GM20431 (cell line): ENCODE results near the gene GHR.
"Not testable (repeated sequence)": the region's sequence is repeated elsewhere in the genome, so short reads cannot be mapped to it uniquely, and the experiment has no call there.

Source experiments
- in situ Hi-C: fragments of 300-500 bp; cut with MseI, MboI; formaldehyde crosslinking; loops from one replicate; pipeline ENCODE4 v1.15.0; 2020; ENCODE audit warnings: low sequenced_read_pairs; ENCODE audit not compliant: unreplicated experiment

GHR gene

DNA sequence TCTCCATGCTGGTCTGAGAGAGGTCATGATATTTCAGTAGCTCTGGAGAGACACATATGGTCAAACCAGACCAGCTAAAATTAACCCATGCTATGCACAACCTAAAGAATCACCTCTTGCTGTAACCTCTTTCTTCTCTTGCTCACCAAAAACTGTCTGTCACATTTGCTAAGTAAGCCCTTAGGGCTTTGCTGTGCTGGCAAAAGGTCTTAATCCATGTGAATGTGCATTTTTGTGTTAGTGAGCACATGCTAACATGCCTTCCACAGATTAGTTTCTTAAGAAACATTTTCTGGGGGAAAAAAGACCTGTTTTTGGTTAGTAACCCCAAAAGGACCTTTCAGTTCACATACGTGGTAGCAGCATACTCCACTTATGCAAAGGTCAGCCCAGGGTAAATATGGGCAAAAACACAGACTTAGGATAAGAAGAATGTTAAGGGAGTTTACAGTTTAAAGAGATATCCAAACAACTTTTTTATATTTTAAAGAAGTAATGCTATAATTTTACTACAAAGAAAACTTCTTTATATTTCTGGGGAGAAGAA is 209.2 kb downstream of the GHR start:
- in situ Hi-C loops: no loop called here

DNA sequence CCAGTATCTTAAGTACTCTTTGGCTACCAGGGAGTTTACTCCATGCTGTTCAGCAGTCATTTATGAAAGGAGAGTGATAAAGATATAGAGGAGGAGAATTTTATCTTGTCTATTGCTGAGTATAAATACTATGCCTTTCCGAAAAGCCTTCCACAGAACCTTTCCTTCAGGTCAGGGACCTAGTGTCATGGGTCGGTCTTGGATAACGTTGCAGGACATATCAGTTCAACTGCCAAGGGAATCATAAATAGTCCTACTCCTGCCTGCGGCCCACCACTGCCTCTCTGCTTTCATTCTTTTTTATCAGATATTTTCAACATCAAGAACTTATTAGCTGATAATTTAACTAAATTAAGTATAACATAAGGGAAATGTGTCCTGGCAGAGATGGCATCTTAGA is 211.3 kb downstream of the GHR start:
- in situ Hi-C loops: no loop called here

DNA sequence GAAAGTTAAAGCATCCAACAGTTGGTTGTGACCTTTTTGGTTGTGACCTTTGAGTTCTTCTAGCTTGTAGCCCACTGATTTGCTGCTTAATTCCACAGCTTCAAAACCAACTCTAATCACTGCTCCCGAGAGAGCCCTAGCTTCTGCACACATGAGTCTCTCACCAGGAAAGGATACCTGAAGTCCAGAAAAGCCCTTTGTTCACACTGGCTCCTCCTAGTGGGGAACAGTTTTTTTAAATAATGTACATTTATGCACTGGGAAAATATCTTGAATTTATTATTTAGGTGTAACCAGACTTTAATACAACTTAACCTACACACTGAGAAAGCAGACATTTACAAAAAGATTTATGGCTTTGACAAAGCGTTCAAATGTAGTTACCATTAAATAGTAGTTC is 213.2 kb downstream of the GHR start:
- in situ Hi-C loops: no loop called here

DNA sequence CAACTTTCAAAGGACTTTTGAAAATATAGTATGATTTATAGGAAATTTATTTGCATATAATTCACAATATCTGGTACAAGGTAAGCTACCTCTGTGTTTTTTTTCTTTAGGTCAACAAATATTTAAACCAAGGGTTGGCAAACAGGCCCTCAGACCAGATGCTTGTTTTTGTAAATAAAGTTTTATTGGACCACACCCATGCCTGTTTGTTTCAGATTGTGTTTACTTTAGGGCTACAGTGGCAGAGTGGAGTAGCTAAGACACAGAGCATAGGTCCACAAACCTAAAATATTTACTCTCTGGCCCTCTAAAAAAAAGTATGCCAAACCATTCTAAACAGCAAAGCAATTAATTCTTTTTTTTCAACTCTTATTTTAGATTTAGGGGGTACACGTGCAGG is 213.7 kb downstream of the GHR start:
- in situ Hi-C loops: no loop called here

DNA sequence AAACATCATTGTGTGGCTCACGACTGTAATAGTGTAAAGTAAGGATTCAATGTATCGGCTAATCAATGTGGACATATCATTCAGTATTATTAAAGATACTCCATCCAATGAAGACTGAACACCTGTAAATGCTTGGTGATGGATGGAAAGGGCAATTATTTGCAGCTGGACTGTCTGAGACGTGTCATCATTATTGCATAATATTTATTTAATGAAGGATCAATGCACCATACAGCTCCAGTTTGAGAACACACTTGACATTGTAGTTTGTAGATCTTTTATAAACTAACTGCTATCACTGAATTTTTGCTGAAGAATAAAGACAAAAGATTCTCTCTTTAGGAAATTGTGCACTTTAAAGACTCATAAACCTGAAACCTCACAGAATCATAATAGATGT is 215.7 kb downstream of the GHR start:
- in situ Hi-C loops: no loop called here

DNA sequence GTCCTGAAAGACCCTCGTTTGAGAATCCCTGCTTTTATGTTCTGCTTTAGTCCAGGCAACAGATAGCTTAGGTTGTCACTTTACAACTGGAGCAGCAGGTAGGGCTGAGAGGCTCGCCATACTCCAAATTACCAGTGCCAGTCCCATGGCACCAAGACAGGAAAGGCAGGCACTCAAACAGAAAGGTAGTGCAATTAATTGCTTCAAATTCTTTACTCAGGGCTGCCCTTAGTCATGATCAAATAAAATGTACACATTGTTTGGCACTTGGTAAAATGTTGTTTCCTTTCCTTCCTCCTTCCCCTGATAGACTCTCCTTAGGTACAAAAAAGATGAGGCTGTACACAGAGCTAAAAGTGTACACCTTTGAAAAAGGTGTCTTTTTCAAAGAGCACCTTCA is 217.6 kb downstream of the GHR start:
- in situ Hi-C loops: no loop called here

DNA sequence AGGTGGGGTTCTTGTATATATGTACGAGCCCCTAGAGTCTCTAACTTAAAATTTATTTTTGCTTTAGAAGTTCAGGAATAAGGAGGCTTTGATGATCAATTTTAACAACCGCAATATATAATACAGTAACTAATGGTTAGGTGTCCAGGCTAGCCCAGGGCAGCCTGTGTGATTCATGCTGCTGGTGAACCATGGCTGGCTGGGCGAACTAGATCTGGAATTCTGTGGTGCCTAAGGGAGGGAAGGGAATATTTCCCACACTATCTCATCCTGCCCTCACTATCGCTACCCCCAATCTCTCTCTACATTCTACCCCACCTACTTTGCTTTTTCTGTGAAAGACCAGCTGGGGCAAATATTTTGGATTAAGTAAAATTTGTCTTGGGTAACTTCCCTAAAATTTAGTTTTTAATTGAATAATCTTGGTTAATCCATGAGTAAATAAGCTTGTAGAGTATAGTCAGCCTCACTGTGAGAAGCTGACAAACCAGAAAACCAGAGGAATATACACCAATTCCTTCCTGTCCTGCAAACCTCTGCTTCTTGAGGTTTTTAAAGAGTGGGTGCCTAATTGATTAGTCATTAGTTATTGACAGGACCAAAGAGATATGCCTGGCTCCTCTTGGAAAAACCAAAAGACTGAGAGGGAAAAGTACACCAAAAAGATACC is 218.2 kb downstream of the GHR start:
- in situ Hi-C loops: no loop called here

DNA sequence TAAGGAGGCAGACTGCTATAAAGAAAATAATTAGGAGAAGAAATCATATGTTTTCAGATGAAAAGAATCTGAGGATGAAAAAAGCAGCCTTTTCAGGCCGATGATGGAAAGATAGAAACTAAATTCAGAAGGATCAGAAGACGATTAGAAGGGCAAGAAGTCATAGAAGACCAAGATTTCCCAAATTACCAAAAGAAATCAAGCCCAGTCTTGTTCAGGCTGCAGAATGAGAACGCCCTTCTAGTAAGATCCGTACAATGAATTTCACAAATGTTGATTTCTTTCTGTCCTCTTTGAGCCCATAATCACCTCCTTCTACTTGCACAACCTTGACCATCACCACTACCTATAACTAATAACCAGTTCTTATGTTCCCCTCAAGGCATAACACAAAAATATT is 218.8 kb downstream of the GHR start:
- in situ Hi-C loops: no loop called here

DNA sequence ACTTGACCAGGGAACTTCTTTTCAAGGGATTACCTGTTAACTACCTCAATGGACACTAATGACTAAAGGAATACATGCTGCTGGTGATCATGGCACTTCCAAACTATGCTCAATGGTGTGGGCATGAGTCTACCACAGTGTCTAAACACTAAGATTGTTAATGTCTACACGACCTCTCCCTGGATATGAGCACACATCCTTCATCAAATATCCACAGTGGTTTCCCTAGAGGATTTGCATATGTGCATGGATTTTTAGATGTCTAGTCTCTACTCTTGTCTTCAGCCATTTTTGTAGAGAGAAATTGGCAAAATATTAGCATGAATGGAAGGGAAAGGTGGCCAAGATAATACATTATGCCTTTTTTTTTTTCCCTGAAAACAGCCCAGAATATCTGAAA is 220.1 kb downstream of the GHR start:
- in situ Hi-C loops: no loop called here

DNA sequence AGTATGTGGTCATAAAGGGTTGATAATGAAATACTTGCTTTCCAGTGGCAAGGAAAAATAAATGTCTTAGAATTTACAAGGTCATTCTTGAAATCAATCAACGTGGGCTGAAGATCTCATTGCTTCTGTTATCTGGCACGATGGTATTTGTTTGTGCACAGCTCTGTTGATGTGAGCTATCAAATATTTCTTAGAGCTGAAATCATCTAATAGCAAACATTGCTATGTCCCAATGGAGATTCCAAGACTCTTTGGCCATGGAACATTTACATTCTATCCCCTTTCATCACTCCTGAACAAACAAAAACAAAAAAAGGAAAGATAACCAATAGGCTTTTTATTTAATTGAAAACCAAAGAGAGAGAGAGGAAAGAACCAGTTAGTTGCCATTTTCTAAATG is 221.9 kb downstream of the GHR start:
- in situ Hi-C loops: no loop called here

DNA sequence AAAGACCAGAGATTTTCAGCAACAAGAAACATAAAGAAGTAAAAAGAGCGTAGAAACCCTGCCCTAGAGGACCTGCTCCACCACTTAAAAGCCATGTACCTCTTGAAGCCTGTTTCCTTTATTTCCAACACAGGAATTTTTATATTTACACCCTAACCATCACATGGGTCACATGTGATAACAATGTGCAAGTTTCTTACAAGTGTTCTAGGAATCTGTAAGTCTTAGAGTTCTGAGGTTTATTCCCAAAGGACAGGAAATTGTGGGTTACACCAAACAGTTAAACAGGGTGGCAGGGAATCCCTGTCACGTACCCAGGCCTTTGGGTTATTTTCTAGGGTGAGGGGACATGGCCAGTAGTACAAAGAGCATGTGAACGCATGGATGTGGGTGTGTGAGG is 224.8 kb downstream of the GHR start:
- in situ Hi-C loops: no loop called here

DNA sequence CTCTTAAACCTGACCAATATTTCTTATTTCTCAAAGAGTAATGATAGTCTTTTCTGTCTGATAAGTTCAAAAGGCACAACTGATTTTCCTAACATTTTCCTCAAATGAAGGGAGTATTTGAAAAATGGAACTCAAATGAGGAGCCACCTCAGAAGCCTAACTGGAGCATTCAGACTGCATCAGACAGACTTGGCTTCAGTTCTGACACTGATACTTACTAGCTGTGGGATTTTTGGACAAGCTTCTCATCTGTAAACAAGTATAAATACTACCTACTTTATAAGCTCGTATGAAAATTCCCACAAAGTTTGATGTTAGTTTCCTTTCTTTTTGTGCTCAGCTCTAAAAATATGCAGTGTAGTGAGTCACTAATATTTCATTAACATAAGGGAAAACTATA is 225.7 kb downstream of the GHR start:
- in situ Hi-C loops: no loop called here

DNA sequence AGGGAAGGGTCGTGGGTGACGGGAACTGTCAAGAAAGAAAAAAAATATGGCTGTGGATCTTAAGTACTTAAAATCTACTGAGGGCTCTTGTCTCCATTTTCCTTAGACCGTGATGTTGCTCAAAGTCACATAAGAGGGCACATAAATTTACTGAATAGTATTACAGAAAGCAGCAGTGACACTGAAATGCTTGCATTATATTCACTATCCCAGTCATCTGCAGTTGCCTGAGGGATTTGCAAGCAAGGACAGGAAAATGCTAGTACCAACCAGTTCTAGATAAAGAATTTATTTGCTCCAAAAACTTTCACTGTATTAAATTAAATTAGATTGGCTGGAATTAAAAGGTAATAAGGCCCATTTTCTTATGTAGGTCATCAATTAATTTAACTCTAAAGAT is 226.8 kb downstream of the GHR start:
- in situ Hi-C loops: no loop called here

DNA sequence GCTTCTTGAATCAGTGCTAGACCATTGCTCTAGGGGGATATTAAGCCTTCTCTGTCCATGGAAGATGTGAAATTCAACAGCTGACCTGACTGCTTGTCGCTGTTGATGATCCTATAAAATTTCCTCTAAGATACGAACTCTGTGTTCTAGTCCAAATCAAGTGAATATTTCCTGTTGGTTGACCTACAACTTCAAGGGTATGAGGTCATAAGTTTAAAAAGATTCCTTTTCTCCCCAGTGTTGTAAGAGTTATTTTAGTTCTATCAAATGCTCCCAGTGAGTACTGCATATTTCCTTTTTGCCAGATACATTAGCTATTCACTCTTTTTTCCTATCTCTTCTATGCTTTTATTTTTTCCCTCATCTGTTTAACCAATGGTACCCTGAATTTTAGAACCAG is 230.5 kb downstream of the GHR start:
- in situ Hi-C loops: no loop called here

DNA sequence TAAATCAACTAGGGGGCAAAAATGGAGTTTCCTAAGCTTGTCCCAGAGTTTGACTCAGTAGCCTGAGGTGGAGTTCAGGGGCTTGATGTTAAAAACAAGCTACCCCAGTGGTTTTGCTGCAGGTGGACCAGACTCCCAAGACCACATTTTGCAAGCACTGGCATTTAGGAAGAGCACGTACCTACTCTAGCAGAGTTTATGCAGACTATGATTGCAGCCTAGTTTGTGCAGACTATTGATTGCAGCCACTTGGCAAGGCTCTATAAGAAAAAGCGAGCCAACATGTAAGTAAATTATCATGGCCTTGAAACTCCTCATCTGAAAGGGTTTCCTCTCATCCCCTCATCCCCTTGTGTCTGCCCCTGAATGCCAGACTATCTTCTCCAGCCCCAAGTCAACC is 231.4 kb downstream of the GHR start:
- in situ Hi-C loops: no loop called here

DNA sequence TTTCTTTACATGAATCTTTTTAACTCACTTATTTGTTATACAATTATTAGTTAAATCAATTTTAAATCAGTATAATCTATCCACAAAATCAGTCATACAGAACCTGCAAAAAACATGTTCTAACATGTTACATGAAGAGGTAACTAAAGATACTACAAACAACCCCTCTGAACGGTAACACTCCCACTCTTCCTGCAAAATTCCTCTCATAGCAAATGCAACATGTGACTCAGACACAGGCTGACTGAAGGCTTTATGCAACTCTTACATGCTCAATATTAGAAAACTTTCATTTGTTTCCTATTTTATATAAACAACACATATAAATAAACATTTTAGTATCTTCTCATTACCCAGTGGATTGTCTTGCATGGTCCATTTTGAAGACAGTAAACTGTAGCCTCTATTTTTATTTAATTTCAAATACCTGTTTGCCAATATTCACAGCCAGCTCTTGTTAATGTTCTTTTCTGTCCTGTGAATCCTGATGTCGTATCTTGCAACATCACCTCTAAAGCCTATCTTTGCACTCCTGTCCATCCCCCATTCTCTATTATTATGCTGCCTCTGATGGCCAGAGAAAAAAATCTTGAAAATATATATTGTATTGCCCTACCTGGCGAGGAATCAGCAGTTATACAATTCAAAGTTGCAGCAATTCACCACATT is 232.9 kb downstream of the GHR start:
- in situ Hi-C loops: no loop called here

DNA sequence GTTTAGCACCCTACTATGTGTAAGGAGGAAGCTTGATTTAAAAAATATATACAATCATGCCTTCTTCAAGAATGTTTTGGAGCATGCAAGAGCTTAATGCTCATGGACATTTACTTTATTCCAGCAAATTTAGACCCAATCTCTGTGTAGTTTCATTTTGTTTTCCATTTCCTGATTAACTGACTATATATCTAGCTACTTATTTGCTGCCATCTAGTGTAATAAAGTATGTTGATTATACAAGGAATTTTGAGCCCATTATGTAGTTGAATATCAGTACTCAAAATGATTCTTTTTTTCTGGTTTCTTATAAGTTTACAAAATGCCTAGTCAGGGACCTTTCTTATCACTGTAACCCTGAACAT is 233.4 kb downstream of the GHR start:
- in situ Hi-C loops: no loop called here

DNA sequence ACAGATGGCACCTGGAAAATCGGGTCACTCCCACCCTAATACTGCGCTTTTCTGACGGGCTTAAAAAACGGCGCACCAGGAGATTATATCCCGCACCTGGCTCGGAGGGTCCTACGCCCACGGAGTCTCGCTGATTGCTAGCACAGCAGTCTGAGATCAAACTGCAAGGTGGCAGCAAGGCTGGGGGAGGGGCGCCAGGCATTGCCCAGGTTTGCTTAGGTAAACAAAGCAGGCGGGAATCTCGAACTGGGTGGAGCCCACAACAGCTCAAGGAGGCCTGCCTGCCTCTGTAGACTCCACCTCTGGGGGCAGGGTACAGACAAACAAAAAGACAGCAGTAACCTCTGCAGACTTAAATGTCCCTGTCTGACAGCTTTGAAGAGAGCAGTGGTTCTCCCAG is 236.6 kb downstream of the GHR start:
- in situ Hi-C loops: not testable (repeated sequence)

DNA sequence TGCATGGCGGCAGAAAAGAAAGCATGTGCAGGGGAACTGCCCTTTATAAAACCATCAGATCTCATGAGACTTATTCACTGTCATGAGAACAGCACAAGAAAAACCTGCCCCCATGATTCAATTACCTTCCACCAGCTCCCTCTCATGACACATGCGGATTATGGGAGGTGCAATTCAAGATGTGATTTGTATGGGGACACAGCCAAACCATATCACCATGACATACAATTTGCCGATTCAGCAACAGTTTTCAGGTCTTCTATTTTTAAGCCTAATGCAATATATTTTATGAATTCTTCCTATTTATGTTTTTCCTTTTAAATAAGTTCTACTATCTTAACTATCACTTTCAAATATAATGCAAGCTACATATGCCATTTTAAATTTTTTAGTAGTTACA is 242.6 kb downstream of the GHR start:
- in situ Hi-C loops: no loop called here

DNA sequence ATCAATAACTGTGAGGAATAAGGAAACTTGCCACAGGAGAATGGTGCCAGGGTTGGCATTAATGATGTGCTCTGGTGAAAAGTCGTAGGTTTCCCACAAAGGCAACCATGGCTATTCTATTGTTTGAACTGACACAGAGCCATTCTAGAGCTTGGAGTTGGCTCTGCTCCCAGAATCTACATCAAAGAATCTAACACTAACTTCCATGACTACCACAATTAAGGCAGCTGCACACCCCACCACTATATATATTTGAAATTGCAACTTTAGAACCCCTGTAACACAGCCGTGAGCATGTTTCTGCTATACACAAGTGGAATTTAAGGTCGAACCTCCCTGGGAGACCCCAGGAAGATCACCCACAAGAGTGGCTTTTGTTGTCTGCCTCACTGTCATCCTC is 243.6 kb downstream of the GHR start:
- in situ Hi-C loops: no loop called here

DNA sequence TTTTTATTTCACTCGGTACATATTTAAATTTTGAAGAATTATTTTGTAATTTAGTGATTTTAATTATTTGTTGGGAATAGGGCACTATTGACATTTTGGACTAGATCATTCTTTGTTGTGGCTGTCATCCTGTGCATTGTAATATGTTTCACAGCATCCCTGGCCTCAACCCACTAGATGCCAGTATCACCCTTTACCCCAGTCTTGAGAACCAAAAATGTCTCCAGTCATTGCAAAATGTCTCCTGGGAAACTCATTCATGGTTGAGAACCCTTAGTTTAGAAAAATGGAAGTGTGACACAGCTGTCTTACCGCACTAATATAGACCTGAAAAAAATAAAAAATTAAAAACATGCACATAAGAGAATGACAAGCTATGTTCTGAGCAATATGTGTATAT is 245.0 kb downstream of the GHR start:
- in situ Hi-C loops: no loop called here

DNA sequence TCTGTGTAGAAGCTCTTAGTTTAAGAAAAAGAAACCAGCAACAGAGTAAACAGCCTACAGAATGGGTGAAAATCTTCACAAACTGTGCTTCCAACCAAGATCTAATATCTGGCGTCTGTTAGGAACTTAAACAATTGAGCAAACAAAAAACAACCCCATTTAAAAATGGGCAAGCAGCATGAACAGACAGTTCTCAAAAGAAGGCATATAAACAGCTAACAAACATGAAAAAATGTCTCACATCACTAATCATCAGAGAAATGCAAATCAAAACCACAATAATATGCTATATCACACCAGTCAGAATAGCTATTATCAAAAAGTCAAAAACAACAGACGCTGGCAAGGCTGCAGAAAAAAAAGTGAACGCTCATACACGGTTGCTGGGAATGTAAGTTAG is 249.7 kb downstream of the GHR start:
- in situ Hi-C loops: no loop called here
